ENCODE measurements around the gene MORC3. TPM values are rescaled to one million over a fixed set of nuclear protein-coding genes. Genes with fewer than 3 reads are reported as not detected.

The MORC3 gene
- total and polyA plus RNA-seq, 2 of the 4 experiments (the other 2 are of a cell fraction), result 14.0 to 23.5 TPM

GRCh38 chr21:36379251-36379650, 59.3 kb downstream of the MORC3 start:
- H2BK15ac ChIP-seq (ENCODE audit: low read depth, low read length), result no peak overlapping the region
- H3K36me3 ChIP-seq (ENCODE audit: control insufficient read depth, insufficient read depth, low read length), result peaks cover 19% of the 10 kb centered on the region
- H3K4me1 ChIP-seq (ENCODE audit: control insufficient read depth, insufficient read depth, low read length), result peaks cover 2% of the 10 kb centered on the region; the same call in 1 of the 2 replicates
- TF ChIP-seq SMC3 (IDR thresholded peaks at IDR 0.05; ENCODE audit: low read depth, low read length) (no peak), CTCF (conservative IDR thresholded peaks at IDR 0.05; ENCODE audit: low read depth, low read length) (no peak), CEBPB (IDR thresholded peaks at IDR 0.05; ENCODE audit: low read depth, low read length) (no peak), RAD21 (IDR thresholded peaks at IDR 0.05; ENCODE audit: low read length) (no peak), FOS (IDR thresholded peaks at IDR 0.05; ENCODE audit: low read depth, low read length) (no peak), ELK1 (IDR thresholded peaks at IDR 0.05; ENCODE audit: borderline replicate concordance, low read depth, low read length) (no peak), MAFK (IDR thresholded peaks at IDR 0.05; ENCODE audit: low read depth, low read length) (no peak), USF2 (IDR thresholded peaks at IDR 0.05; ENCODE audit: low read depth, low read length) (no peak), MAZ (IDR thresholded peaks at IDR 0.05; ENCODE audit: borderline replicate concordance, low read depth, low read length) (no peak), NFE2L2 (IDR thresholded peaks at IDR 0.05; ENCODE audit: low read depth, low read length) (no peak), RFX5 (IDR thresholded peaks at IDR 0.05; ENCODE audit: low read depth, low read length) (no peak), POLR2A (IDR thresholded peaks at IDR 0.05; ENCODE audit: low read depth, low read length) (no peak), CHD1 (IDR thresholded peaks at IDR 0.05; ENCODE audit: low read depth, low read length) (no peak)
- no peak overlapping the region for H2BK20ac ChIP-seq (ENCODE audit: low read depth, low read length)
- DNase-seq (no peak), ATAC-seq (ENCODE audit: low read depth) (peak; percentile 28; the same call in 1 of the 2 replicates)
- no peak overlapping the region for H3K56ac ChIP-seq (ENCODE audit: extremely low read depth, insufficient read depth, low read length)
- no peak overlapping the region for H2AK5ac ChIP-seq (ENCODE audit: low read depth, low read length)
- H3K4me2 ChIP-seq (ENCODE audit: low read depth, low read length), result no peak overlapping the region
- no peak overlapping the region for H3K18ac ChIP-seq (ENCODE audit: low read depth, low read length)
- H3K4ac ChIP-seq (ENCODE audit: low read depth, low read length), result no peak overlapping the region
- BruUV-seq (replicated peaks), result no TSS peak
- intact Hi-C loops (cut with micrococcal nuclease), result no loop called here
- no peak overlapping the region for H2AK9ac ChIP-seq (replicated peaks; ENCODE audit: low read depth, low read length, poor library complexity)
- H2AFZ ChIP-seq (replicated peaks; ENCODE audit: low read length, poor library complexity), result no peak overlapping the region
- H4K91ac ChIP-seq (ENCODE audit: insufficient read depth, low read depth, low read length), result no peak overlapping the region
- no peak overlapping the region for H3K4me3 ChIP-seq (ENCODE audit: insufficient read depth, low read depth, low read length)
- H3K14ac ChIP-seq (replicated peaks; ENCODE audit: low read depth, low read length), result no peak overlapping the region
- in situ Hi-C loops (cut with MboI; ENCODE audit: low sequenced_read_pairs), result no loop called here
- CTCF ChIA-PET, result interaction anchor here (0.5 kb wide), 1 partner anchor 11 kb away, joined by 3 read pairs; no protein-coding TSS in a partner anchor
- H4K8ac ChIP-seq (ENCODE audit: low read depth in 2 of 2, low read length in 2 of 2), result no peak overlapping the region
- H3K27ac ChIP-seq (ENCODE audit: insufficient read depth, low read length), result no peak overlapping the region
- no peak overlapping the region for H2BK5ac ChIP-seq (ENCODE audit: low read depth, low read length, poor library complexity, severe bottlenecking)
- POLR2A ChIA-PET (ENCODE audit: unreplicated experiment), result no interaction called here
- H3K79me1 ChIP-seq (ENCODE audit: low read depth in 1 of 2, low read length in 2 of 2), result peaks cover 0 to 4% of the 10 kb centered on the region in 2 experiments; a peak in 2 of 4 replicates
- H3K9me1 ChIP-seq (ENCODE audit: insufficient read depth, low read length), result 0 out of 2 replicates have a peak, but pooled peaks cover 5% of the 10 kb centered on the region
- no peaks in the 10 kb centered on the region for H3K9me3 ChIP-seq (ENCODE audit: control insufficient read depth, insufficient read depth, low read length)
- no peak overlapping the region for H2BK120ac ChIP-seq (ENCODE audit: low read depth, low read length)
- H4K20me1 ChIP-seq (ENCODE audit: insufficient read depth, low read length), result no peaks in the 10 kb centered on the region
- dilution Hi-C loops (cut with HindIII; ENCODE audit: low sequenced_read_pairs, unreplicated experiment), result no loop called here
- H4K5ac ChIP-seq (ENCODE audit: low read depth, low read length), result no peak overlapping the region
- no peak overlapping the region for H3K23ac ChIP-seq (ENCODE audit: low read depth, low read length)
- no peak overlapping the region for H3K9ac ChIP-seq (ENCODE audit: low read depth, low read length)
- no peaks in the 10 kb centered on the region for H3K27me3 ChIP-seq (ENCODE audit: control insufficient read depth, insufficient read depth, low read length)
- no CpG with 5 or more reads among the region's 6 CpGs for WGBS, 2 experiments (ENCODE audit: extremely low coverage in 2 of 2, insufficient read length in 1 of 2)

All from IMR-90 (cell line).